ENCODE measurements around the gene VAV2. TPM values are rescaled to one million over a fixed set of nuclear protein-coding genes. Genes with fewer than 3 reads are reported as not detected.
"Not testable (repeated sequence)": the region's sequence is repeated elsewhere in the genome, so short reads cannot be mapped to it uniquely, and the experiment has no call there.

The VAV2 gene
- total RNA-seq, 1 experiment from 2014 or later = 25.0 TPM

DNA sequence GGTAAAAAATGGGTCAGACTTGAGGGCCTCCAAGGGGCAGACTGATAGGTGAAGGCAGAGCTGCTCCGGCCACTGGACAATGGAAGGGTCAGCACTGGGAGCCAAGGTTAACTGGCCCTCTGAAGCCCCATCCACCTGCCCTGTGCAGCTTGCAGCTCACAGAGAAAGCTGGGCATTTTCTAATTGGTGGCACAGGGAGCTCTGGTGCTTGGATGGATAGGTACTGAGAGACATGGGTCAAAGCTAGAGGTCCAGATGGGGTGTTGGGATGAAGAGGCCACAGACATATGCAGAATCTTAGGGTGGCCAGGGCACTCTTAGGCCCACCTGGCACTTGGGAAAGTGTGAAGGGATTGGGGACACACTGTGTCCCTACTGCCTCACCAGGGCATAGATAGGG, 224.5 kb downstream of the VAV2 start:
- H3K27ac ChIP-seq = no peak overlapping the region
- H3K27me3 ChIP-seq (replicated peaks) = no peaks in the 10 kb centered on the region
- peaks cover 9% of the 10 kb centered on the region for H3K9me3 ChIP-seq (replicated peaks)
- H3K4me1 ChIP-seq (replicated peaks) = peaks cover 9% of the 10 kb centered on the region; the same call in 1 of the 2 replicates
- H3K36me3 ChIP-seq = peaks cover 95% of the 10 kb centered on the region
- H3K4me3 ChIP-seq = no peak overlapping the region
- DNase-seq (ENCODE audit: low read depth in 1 of 2, low spot score in 2 of 2) = peak in 1 of 2 experiments; percentile 11

DNA sequence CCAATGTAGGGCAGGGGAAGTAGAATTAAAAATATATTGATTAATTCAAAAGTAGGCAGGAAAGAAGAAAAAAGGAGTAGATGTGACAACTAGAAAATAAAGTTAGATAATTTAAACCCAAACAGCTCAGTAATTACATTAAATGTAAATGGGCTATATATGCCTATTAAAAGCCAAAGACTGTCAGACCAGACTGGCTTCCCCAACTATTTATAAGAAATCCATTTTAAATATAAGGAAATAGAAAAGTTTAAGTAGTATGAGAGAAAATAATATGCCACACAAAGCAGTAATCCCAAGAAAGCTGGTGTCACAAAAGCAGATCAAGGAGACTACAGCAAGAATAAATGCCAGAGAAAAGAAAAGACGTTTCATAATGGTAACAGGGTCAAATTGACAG, 225.1 kb downstream of the VAV2 start:
- no peak for DNase-seq (ENCODE audit: low read depth in 1 of 2, low spot score in 2 of 2)
- Histone ChIP-seq H3K36me3 (peaks cover 91% of the 10 kb centered on the region), H3K9me3 (replicated peaks) (peaks cover 9% of the 10 kb centered on the region), H3K4me1 (replicated peaks) (peaks cover 9% of the 10 kb centered on the region; the same call in 1 of the 2 replicates), H3K27me3 (replicated peaks) (no peaks in the 10 kb centered on the region), H3K4me3 (no peak overlapping the region), H3K27ac (no peak overlapping the region)

DNA sequence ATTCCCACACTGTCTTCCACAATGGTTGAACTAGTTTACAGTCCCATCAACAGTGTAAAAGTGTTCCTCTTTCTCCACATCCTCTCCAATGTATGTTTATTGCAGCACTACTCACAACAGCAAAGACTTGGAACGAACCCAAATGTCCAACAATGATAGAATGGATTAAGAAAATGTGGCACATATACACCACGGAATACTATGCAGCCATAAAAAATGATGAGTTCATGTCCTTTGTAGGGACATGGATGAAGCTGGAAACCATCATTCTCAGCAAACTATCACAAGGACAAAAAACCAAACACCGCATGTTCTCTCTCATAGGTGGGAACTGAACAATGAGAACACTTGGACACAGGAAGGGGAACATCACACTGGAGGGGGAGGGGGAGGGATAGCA, 225.9 kb downstream of the VAV2 start:
- H3K27me3 ChIP-seq (replicated peaks) = not testable (repeated sequence)

DNA sequence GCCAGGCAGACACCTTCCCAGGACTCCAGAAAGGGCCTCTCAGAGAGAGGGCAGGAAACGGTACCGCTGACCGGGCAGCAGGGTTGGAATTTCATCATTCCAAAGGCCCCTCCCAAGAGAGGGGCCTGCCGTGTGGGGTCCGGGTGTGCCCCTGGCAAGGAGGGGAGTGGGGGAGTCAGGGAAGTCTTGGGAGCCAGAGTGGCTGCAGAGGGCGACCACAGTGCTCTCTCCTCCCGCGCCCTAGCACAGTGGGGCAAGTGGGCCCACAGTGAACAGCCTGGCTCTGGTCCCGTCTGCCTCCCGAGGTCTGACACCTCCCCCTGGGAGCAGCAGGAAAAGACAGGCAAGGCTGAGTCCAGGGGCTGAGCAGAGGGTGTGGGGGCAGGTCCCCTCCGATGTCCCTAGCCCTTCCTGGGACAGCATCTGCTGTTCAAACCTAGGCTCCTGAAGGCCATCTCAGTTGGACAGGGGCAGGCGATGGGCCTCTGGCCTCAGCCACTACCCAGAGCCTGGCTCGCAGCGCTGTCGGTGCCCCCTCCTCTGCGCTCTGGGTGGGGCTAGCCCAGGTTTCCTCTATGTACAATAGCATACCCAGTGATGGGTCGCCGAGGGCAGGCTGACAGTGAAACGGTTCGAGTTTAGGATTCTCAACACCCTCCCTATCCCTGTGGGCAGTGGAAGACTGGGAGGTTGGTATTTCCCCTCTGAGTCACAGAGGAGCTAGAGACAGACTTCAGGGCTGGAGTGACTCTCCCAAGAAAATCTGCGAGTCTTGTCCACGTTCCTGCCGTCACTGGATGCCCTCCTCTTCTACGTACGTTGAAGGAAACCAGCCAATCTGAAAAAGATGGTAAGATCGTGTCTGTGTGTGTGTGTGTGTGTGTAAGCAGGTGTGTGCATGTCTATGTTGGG, 228.6 kb downstream of the VAV2 start:
- DNase-seq (ENCODE audit: low read depth in 1 of 2, low spot score in 2 of 2) = peak in 1 of 2 experiments; percentile 46
- no peak overlapping the region for H3K4me3 ChIP-seq
- peaks cover 9% of the 10 kb centered on the region; the same call in 1 of the 2 replicates for H3K4me1 ChIP-seq (replicated peaks)
- H3K9me3 ChIP-seq (replicated peaks) = peaks cover 9% of the 10 kb centered on the region
- H3K36me3 ChIP-seq = peaks cover 57% of the 10 kb centered on the region
- H3K27ac ChIP-seq = no peak overlapping the region
- H3K27me3 ChIP-seq (replicated peaks) = no peaks in the 10 kb centered on the region

More for the DNA sequence above, 225.9 kb downstream of the VAV2 start:
- DNase-seq (ENCODE audit: low read depth in 1 of 2, low spot score in 2 of 2); H3K27ac ChIP-seq; H3K4me3 ChIP-seq; H3K9me3 ChIP-seq (replicated peaks); H3K4me1 ChIP-seq (replicated peaks): not testable (repeated sequence)
- H3K36me3 ChIP-seq = peaks cover 84% of the 10 kb centered on the region

DNA sequence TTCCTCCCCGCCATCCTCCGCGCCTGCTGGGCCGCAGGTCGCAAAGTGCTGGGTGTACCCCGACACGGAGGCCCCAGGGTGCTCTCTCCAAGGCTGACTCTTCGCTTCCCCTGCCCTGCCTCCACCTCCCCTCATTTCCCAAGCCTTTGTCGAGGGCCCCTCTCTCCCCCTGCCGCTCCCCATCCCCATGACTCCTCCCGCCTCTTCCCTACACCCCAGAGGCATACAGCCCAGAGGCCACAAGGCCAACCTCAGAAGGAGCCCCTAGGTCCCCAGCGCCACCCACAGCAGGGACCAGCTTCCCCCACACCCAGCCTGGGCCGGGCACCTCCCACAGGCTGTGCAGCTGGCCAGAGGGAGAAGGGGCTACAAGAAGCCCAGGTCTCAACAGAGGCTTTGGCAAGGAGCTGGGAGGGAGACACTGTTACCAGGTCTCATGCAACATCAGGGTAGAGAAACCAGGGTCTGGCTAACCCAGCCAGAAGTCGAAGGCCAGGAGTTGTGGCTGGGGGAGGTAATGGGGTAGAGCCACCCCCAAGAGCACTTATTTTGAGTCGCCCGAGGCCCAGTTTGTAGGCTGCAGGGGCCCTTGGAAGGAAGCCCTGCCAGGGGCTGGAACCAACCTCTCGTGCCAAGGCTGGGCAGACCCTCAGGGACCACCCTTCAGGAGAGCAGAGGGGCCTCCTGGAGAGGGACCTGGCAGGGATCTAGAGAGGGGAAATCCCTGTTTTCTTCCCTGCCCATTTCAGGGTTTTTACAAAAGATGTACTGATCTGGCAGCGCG, 229.4 kb downstream of the VAV2 start:
- peak in 1 of 2 experiments; percentile 33 for DNase-seq (ENCODE audit: low read depth in 1 of 2, low spot score in 2 of 2)
- Histone ChIP-seq H3K9me3 (replicated peaks) (peaks cover 7% of the 10 kb centered on the region; the same call in 1 of the 2 replicates), H3K27ac (no peak overlapping the region)

DNA sequence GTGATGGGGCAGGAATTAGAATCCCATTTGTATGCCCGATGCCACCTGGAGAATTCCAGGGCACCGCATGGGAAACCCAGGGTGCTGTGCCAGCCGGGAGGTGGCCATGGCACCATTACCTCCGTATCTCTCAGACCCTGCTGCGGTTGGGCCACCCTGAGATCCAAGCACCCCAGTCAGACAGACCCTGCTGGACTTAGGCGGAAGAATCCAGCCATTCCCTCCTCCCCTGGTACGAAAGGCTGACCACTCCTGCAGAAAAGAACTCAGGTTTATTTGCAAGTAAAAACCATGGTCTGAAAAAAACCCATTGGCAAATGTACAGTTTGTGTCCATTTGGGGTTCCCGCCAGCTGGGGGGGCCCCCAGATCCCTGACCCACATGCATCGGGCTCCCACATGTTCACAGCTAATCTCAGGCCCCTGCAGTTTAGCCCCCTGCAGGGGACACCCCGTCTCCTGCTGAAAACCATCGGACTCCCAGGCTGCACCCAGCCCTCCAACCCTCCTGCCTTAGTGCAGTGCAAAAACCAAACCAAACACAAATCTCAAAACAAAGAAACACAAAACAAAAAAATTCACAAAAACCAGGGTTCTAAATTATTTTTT, 230.4 kb downstream of the VAV2 start:
- peak in 1 of 2 experiments; percentile 8 for DNase-seq (ENCODE audit: low read depth in 1 of 2, low spot score in 2 of 2)
- no peaks in the 10 kb centered on the region for H3K9me3 ChIP-seq (replicated peaks)
- peaks cover 39% of the 10 kb centered on the region for H3K36me3 ChIP-seq
- no peak overlapping the region for H3K4me3 ChIP-seq
- no peak overlapping the region for H3K27ac ChIP-seq
- H3K27me3 ChIP-seq (replicated peaks) = no peaks in the 10 kb centered on the region
- H3K4me1 ChIP-seq (replicated peaks) = peaks cover 9% of the 10 kb centered on the region; the same call in 1 of the 2 replicates

More for the DNA sequence above, 229.4 kb downstream of the VAV2 start:
- no peak overlapping the region for H3K4me3 ChIP-seq
- H3K27me3 ChIP-seq (replicated peaks) = no peaks in the 10 kb centered on the region
- peaks cover 9% of the 10 kb centered on the region; the same call in 1 of the 2 replicates for H3K4me1 ChIP-seq (replicated peaks)
- peaks cover 48% of the 10 kb centered on the region for H3K36me3 ChIP-seq

DNA sequence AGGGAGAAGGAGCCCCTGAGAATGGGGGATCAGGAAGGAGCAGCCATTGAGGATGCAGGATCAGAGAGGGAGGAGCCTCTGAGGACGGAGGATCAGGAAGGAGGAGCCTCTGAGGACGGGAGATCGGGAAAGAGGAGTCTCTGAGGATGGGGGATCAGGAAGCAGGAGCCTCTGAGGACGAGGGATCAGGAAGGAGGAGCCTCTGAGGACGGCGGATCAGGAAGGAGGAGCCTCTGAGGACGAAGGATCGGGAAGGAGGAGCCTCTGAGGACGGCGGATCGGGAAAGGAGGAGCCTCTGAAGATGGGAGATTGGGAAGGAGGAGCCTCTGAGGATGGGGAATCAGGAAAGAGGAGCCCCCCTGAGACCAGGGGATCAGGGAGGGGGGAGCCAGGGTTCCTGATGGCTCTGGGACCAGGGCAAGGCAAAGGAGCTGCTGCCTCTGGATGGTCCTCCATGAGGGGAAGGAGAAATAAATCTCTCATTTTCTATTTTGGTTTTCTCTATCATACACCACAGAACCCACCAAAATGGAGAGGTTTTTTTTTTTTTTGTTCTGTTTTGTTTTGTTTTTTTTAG, 231.3 kb downstream of the VAV2 start:
- Histone ChIP-seq H3K27ac (no peak overlapping the region), H3K9me3 (replicated peaks) (no peaks in the 10 kb centered on the region), H3K4me3 (no peak overlapping the region), H3K4me1 (replicated peaks) (peaks cover 9% of the 10 kb centered on the region; the same call in 1 of the 2 replicates), H3K36me3 (peaks cover 32% of the 10 kb centered on the region), H3K27me3 (replicated peaks) (no peaks in the 10 kb centered on the region)
- peak in 1 of 2 experiments; percentile 6 for DNase-seq (ENCODE audit: low read depth in 1 of 2, low spot score in 2 of 2)

DNA sequence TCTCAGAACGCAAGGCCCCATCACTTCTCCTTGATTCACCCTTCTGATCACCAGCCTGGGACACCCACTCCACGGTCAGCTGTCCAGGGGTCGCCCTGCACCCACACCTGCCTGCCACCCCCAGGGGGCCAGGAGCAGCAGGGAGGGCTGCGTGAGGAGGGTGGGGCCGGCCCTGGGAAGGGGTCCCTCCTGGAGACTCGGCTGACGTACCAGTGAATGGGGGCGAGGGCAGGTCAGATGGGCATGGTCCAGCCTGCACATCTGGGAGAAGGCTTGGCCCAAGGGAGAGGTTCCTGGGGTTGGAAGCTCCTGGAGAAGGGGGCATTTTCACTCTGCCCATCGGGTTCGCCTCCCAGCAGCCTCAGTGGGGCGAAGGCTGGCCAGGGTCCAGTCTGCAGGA, 232.2 kb downstream of the VAV2 start:
- peak in 1 of 2 experiments; percentile 12 for DNase-seq (ENCODE audit: low read depth in 1 of 2, low spot score in 2 of 2)
- H3K9me3 ChIP-seq (replicated peaks) = no peaks in the 10 kb centered on the region
- peaks cover 23% of the 10 kb centered on the region for H3K36me3 ChIP-seq
- H3K4me3 ChIP-seq = no peak overlapping the region
- H3K27me3 ChIP-seq (replicated peaks) = no peaks in the 10 kb centered on the region
- peaks cover 9% of the 10 kb centered on the region; the same call in 1 of the 2 replicates for H3K4me1 ChIP-seq (replicated peaks)
- H3K27ac ChIP-seq = no peak overlapping the region

DNA sequence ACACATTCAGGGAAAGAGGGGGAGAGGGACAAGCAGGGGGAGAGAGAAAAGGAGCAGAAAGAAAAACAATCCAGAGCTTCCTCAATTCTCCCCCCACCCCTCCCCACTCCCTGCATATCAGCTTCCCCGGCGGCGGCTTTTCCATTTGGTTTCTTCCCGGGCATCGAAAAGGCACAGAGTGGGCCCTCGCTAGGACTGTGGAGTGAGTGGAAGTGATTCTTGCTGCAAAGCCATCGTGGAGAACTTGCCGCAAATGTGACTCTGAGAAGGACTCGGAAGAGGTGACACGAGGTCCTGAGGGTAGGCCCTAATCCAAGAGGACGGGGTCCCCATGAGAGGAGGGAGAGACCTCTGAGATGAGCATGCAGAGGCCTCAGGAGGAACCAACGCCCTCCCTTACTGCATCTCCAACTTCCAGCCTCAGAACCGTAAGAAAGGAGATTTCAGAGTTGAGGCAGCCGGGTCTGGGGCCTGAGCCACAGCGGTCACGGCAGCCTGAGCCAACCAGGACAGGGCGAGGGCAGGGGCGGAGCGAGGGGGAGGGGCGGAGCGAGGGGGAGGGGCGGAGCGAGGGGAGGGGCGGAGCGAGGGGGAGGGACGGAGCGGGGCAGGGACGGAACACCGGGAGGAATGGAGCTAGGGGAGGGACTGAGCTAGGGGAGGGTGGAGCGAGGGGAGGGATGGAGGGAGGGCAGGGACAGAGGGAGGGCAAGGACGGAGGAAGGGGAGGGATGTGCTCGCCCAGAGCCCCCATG, 232.8 kb downstream of the VAV2 start:
- DNase-seq (ENCODE audit: low read depth in 1 of 2, low spot score in 2 of 2) = peak in 1 of 2 experiments; percentile 30
- no peak overlapping the region for H3K4me3 ChIP-seq
- peaks cover 17% of the 10 kb centered on the region for H3K36me3 ChIP-seq
- H3K27me3 ChIP-seq (replicated peaks) = no peaks in the 10 kb centered on the region
- H3K9me3 ChIP-seq (replicated peaks) = no peaks in the 10 kb centered on the region
- no peak overlapping the region for H3K27ac ChIP-seq
- H3K4me1 ChIP-seq (replicated peaks) = peaks cover 8% of the 10 kb centered on the region; the same call in 1 of the 2 replicates

DNA sequence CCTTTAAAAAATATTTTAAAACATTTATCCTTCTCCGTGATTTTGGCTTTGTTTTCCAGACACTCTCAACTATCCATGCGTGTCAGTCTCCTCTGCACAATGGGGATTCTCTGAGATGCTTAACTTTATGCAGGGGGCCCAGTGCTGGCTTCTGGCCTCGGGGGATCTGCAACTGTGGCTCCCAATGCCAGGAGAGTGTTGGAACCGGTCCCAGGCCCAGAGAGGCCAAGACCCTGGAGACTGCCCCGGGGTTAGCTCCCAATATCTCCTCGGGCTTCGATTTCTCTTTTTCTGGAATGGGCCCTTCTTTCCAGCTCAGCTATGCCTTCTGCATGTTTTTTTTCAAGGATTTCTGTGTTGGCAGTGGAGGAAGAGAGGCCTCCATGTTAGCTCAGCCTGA, 233.9 kb downstream of the VAV2 start:
- peaks cover 6% of the 10 kb centered on the region for H3K36me3 ChIP-seq
- H3K4me3 ChIP-seq = no peak overlapping the region

DNA sequence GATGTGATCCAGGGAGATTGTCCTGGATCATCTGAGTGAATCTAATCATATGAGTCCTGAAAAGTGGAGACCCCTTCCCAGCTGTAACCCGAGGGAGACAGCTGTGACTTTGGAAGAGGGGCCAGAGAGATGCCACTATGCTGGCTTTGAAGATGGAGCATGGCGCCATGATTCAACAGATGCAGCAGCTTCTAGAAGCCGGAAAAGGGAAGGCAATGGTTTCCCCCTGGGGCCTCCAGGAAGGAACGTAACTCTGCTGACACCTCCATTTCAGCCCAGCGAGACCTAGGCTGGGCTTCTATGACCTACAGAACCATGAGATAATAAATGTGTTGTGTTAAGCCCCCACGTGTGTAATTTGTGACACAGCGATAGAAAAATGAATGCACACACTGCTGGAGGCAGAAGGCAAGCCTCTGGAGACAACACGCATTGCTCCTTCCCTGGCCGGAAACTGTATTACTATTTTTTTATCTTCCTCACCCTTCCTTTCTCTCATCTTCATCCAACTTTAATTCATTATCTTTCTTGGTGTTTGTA, 237.4 kb downstream of the VAV2 start:
- peak in 1 of 2 experiments; percentile 11 for DNase-seq (ENCODE audit: low read depth in 1 of 2, low spot score in 2 of 2)
- no peaks in the 10 kb centered on the region for H3K36me3 ChIP-seq
- H3K27ac ChIP-seq = no peak overlapping the region
- no peaks in the 10 kb centered on the region for H3K4me1 ChIP-seq (replicated peaks)
- H3K4me3 ChIP-seq = no peak overlapping the region
- H3K27me3 ChIP-seq (replicated peaks) = peaks cover 18% of the 10 kb centered on the region
- peaks cover 4% of the 10 kb centered on the region; the same call in 1 of the 2 replicates for H3K9me3 ChIP-seq (replicated peaks)

More for the DNA sequence above, 233.9 kb downstream of the VAV2 start:
- Histone ChIP-seq H3K4me1 (replicated peaks) (no peaks in the 10 kb centered on the region), H3K27me3 (replicated peaks) (0 out of 2 replicates have a peak, but pooled peaks cover 4% of the 10 kb centered on the region), H3K27ac (no peak overlapping the region), H3K9me3 (replicated peaks) (no peaks in the 10 kb centered on the region)
- peak in 1 of 2 experiments; percentile 28 for DNase-seq (ENCODE audit: low read depth in 1 of 2, low spot score in 2 of 2)

DNA sequence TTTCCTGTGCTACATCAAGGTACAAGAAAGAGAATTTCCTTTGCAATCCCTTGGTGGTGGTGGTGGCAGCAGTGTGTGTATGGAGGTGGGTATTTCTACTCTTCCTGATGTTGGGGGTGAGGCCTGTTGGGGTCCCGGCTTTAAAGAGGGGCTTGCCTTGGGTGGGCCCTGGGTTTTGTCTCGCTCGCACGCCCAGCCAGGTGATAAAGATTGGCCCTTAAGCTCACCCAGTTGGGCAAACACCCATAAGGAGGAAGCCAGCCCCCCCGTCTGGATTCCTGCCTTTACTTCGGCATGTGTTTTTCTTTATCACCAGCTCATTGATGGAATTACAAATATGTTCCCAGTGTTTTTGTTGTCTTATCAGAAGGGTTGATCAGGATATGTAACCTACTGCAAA, 237.9 kb downstream of the VAV2 start:
- H3K9me3 ChIP-seq (replicated peaks) = peaks cover 4% of the 10 kb centered on the region; the same call in 1 of the 2 replicates
- H3K36me3 ChIP-seq = no peaks in the 10 kb centered on the region
- H3K27me3 ChIP-seq (replicated peaks) = peaks cover 21% of the 10 kb centered on the region
- no peak overlapping the region for H3K27ac ChIP-seq
- peak in 1 of 2 experiments; percentile 33 for DNase-seq (ENCODE audit: low read depth in 1 of 2, low spot score in 2 of 2)
- H3K4me1 ChIP-seq (replicated peaks) = no peaks in the 10 kb centered on the region
- no peak overlapping the region for H3K4me3 ChIP-seq
